Endometrial microvascular endothelial cells (primary cell): ENCODE data around the gene NKAPD1. TPM values are rescaled to one million over a fixed set of nuclear protein-coding genes. Genes with fewer than 3 reads are reported as not detected.

ENCODE experiments used
- in situ Hi-C: cut with HindIII; loops from 2 replicates; pipeline ENCODE4 v1.10.0; 2017; ENCODE audit warnings: low sequenced_read_pairs, low pct_unique_long_range_greater_than_20kb; ENCODE audit errors: inconsistent ontology term
- total RNA-seq: library from RNA; depleted of rRNA; stranded (reverse); fragments of >200 nt; gene quantifications from one replicate; pipeline ENCODE4 v1.2.3, GENCODE V29; 2015; ENCODE audit errors: inconsistent ontology term

The NKAPD1 gene
- total RNA-seq, 1 donor from 2014 or later, result 7.4 TPM

GRCh38 chr11:112129656-112130055 lies 55.6 kb downstream of the NKAPD1 start:
- in situ Hi-C loops, result no loop called here

- in situ Hi-C loops, result no loop called here
These were observed 58.6 kb downstream of the NKAPD1 start for GRCh38 chr11:112132737-112133136.

- in situ Hi-C loops, result no loop called here
These were observed 60.4 kb downstream of the NKAPD1 start for GRCh38 chr11:112134473-112134872.

Other genes starting within 250 kb of the NKAPD1 start
- 34.4 TPM for gene ALG9, start 202.7 kb upstream of the NKAPD1 start, total RNA-seq
- gene FDXACB1, start 195.1 kb upstream of the NKAPD1 start, total RNA-seq, result 4.2 TPM
- gene CFAP68, start 194.8 kb upstream of the NKAPD1 start, total RNA-seq, result 15.0 TPM
- 0.19 TPM for gene CRYAB, start 162.5 kb upstream of the NKAPD1 start, total RNA-seq
- not detected for gene HSPB2, start 161.6 kb upstream of the NKAPD1 start, total RNA-seq
- gene C11orf52, start 155.4 kb upstream of the NKAPD1 start, total RNA-seq, result 12.6 TPM
- 19.0 TPM for gene DIXDC1, start 137.0 kb upstream of the NKAPD1 start, total RNA-seq
- 50.4 TPM for gene DLAT, start 48.9 kb upstream of the NKAPD1 start, total RNA-seq
- gene PIH1D2, start 282 bp upstream of the NKAPD1 start, total RNA-seq, result 0.37 TPM
- gene TIMM8B, start 12.5 kb downstream of the NKAPD1 start, total RNA-seq, result 38.9 TPM
- 130 TPM for gene SDHD, start 12.6 kb downstream of the NKAPD1 start, total RNA-seq
- 0.09 TPM for gene IL18, start 89.8 kb downstream of the NKAPD1 start, total RNA-seq
- not detected for gene TEX12, start 93.1 kb downstream of the NKAPD1 start, total RNA-seq
- gene BCO2, start 101.2 kb downstream of the NKAPD1 start, total RNA-seq, result not detected
- gene PTS, start 152.1 kb downstream of the NKAPD1 start, total RNA-seq, result 47.7 TPM
- not detected for gene PLET1, start 186.6 kb downstream of the NKAPD1 start, total RNA-seq